ENCODE measurements around the gene C5AR2. TPM values are rescaled to one million over a fixed set of nuclear protein-coding genes. Genes with fewer than 3 reads are reported as not detected.

C5AR2 gene
- total RNA-seq, 1 donor from 2014 or later: not detected

DNA sequence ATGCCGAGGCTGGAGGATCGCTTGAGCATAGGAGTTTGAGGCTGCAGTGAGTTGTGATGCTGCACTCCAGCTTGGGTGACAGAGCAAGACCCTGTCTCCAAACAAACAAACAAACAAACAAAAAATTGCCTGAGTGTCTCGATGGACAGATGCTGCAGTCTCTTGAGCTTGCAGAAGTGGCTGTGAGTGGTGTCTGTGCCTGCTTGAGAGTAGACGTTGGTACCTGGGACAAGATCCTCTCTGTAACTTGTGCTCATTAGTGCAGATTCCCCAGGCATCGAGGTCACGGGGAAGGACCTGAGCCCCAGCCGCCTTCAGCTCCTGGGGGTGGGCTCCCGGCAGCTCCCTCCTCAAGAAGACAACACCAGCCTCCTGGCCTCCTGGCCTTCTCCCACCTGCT is 8.6 kb upstream of the C5AR2 start:
- no peaks in the 10 kb centered on the region for H3K4me1 ChIP-seq (ENCODE audit: insufficient read depth, low read length)
- no peaks in the 10 kb centered on the region for H3K79me2 ChIP-seq (ENCODE audit: insufficient read depth, low read length)
- TF ChIP-seq, protein P1, sequence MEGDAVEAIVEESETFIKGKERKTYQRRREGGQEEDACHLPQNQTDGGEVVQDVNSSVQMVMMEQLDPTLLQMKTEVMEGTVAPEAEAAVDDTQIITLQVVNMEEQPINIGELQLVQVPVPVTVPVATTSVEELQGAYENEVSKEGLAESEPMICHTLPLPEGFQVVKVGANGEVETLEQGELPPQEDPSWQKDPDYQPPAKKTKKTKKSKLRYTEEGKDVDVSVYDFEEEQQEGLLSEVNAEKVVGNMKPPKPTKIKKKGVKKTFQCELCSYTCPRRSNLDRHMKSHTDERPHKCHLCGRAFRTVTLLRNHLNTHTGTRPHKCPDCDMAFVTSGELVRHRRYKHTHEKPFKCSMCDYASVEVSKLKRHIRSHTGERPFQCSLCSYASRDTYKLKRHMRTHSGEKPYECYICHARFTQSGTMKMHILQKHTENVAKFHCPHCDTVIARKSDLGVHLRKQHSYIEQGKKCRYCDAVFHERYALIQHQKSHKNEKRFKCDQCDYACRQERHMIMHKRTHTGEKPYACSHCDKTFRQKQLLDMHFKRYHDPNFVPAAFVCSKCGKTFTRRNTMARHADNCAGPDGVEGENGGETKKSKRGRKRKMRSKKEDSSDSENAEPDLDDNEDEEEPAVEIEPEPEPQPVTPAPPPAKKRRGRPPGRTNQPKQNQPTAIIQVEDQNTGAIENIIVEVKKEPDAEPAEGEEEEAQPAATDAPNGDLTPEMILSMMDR (IDR thresholded peaks at IDR 0.05; ENCODE audit: insufficient read depth, low read depth, low read length): no peak
- no peak for TF ChIP-seq EZH2 (IDR thresholded peaks at IDR 0.05; ENCODE audit: insufficient read depth, low read length)
- H3K4me1 Mint-ChIP-seq (ENCODE audit: low read depth, unreplicated experiment): no peaks in the 10 kb centered on the region
- H3K27me3 ChIP-seq (ENCODE audit: insufficient read depth, low read length): peaks cover 3% of the 10 kb centered on the region
- no peak overlapping the region for H3K4me2 ChIP-seq (ENCODE audit: low read length)
- H3K4me3 Mint-ChIP-seq (ENCODE audit: unreplicated experiment): no peak overlapping the region
- peaks cover 12% of the 10 kb centered on the region for H3K27me3 Mint-ChIP-seq (ENCODE audit: low read depth, unreplicated experiment)
- no peak overlapping the region for H3K4me3 ChIP-seq (ENCODE audit: insufficient read depth, low read depth, low read length)
- H3K9ac ChIP-seq (ENCODE audit: low read length): no peak overlapping the region
- H3K9me3 ChIP-seq (ENCODE audit: insufficient read depth, low read depth, low read length): no peaks in the 10 kb centered on the region
- H2AFZ ChIP-seq (ENCODE audit: low read depth, low read length): no peak overlapping the region
- H3K36me3 ChIP-seq (ENCODE audit: insufficient read depth, low read length): no peaks in the 10 kb centered on the region
- no peak for DNase-seq (ENCODE audit: low read depth)
- FAIRE-seq: no peak
- peaks cover 10% of the 10 kb centered on the region for H3K9me3 Mint-ChIP-seq (ENCODE audit: unreplicated experiment)
- H3K36me3 Mint-ChIP-seq (ENCODE audit: low read depth, unreplicated experiment): peaks cover 8% of the 10 kb centered on the region
- H4K20me1 ChIP-seq (ENCODE audit: insufficient read depth, low read length): no peaks in the 10 kb centered on the region
- H3K27ac Mint-ChIP-seq (ENCODE audit: unreplicated experiment): no peak overlapping the region
- H3K27ac ChIP-seq (ENCODE audit: low read depth, low read length): no peak overlapping the region

DNA sequence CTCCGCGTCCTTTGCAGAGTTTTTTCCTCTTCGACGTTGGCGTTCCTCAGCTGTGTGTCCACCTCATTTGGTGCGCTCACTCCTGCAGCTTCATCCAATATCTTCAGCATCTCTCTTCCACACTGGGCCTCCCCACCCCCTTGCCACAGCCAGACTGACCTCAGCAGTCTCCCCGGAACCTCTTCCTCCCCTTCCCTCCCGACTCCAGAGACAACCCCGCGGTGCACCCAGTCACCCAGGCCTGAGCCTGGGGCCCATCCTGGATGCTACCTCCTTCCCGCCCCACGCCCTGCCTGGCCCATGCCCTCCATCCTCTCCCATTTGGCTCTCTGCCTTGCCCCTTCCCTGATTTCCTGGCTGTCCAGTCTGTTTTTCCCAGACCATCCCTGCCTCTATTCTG is 8.1 kb upstream of the C5AR2 start:
- H3K36me3 ChIP-seq (ENCODE audit: insufficient read depth, low read length): no peaks in the 10 kb centered on the region
- no peak for FAIRE-seq
- Mint-ChIP-seq H3K4me1 (ENCODE audit: low read depth, unreplicated experiment) (no peaks in the 10 kb centered on the region), H3K36me3 (ENCODE audit: low read depth, unreplicated experiment) (peaks cover 8% of the 10 kb centered on the region), H3K9me3 (ENCODE audit: unreplicated experiment) (peaks cover 10% of the 10 kb centered on the region), H3K27me3 (ENCODE audit: low read depth, unreplicated experiment) (peaks cover 10% of the 10 kb centered on the region), H3K27ac (ENCODE audit: unreplicated experiment) (no peak overlapping the region), H3K4me3 (ENCODE audit: unreplicated experiment) (no peak overlapping the region)
- DNase-seq (ENCODE audit: low read depth): no peak
- H2AFZ ChIP-seq (ENCODE audit: low read depth, low read length): no peak overlapping the region
- no peaks in the 10 kb centered on the region for H3K79me2 ChIP-seq (ENCODE audit: insufficient read depth, low read length)
- no peaks in the 10 kb centered on the region for H3K9me3 ChIP-seq (ENCODE audit: insufficient read depth, low read depth, low read length)
- TF ChIP-seq, protein P1 (IDR thresholded peaks at IDR 0.05; ENCODE audit: insufficient read depth, low read depth, low read length): no peak
- TF ChIP-seq EZH2 (IDR thresholded peaks at IDR 0.05; ENCODE audit: insufficient read depth, low read length): no peak
- H3K4me3 ChIP-seq (ENCODE audit: insufficient read depth, low read depth, low read length): no peak overlapping the region
- H3K27ac ChIP-seq (ENCODE audit: low read depth, low read length): no peak overlapping the region
- no peak overlapping the region for H3K4me2 ChIP-seq (ENCODE audit: low read length)
- H3K27me3 ChIP-seq (ENCODE audit: insufficient read depth, low read length): peaks cover 3% of the 10 kb centered on the region
- H3K4me1 ChIP-seq (ENCODE audit: insufficient read depth, low read length): no peaks in the 10 kb centered on the region
- no peaks in the 10 kb centered on the region for H4K20me1 ChIP-seq (ENCODE audit: insufficient read depth, low read length)
- H3K9ac ChIP-seq (ENCODE audit: low read length): no peak overlapping the region

DNA sequence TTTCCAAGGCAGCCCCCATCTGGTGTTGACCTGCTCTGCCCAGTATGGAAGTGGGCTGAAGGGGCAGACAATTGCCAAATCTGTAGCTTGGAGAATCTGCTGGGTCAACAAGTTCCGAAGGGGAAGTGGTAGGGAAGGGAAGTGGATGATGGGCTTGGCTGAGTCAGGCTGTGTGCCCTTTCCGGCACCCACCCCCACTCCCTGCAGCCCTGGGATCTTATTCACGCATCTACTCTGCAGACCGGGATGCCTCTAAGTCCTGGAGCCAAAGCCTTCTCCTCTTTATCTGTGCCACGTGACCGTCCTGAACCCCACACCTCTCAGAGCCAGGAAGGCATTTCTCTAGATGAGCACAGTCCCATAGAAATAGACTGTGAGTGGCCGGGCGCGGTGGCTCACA is 7.5 kb upstream of the C5AR2 start:
- no peak overlapping the region for H3K27ac ChIP-seq (ENCODE audit: low read depth, low read length)
- H3K4me1 Mint-ChIP-seq (ENCODE audit: low read depth, unreplicated experiment): no peaks in the 10 kb centered on the region
- FAIRE-seq (no peak), DNase-seq (ENCODE audit: low read depth) (no peak)
- H3K27ac Mint-ChIP-seq (ENCODE audit: unreplicated experiment): no peak overlapping the region
- H3K4me2 ChIP-seq (ENCODE audit: low read length): no peak overlapping the region
- H3K36me3 Mint-ChIP-seq (ENCODE audit: low read depth, unreplicated experiment): peaks cover 8% of the 10 kb centered on the region
- TF ChIP-seq EZH2 (IDR thresholded peaks at IDR 0.05; ENCODE audit: insufficient read depth, low read length): no peak
- TF ChIP-seq, protein P1 (IDR thresholded peaks at IDR 0.05; ENCODE audit: insufficient read depth, low read depth, low read length): no peak
- H4K20me1 ChIP-seq (ENCODE audit: insufficient read depth, low read length): no peaks in the 10 kb centered on the region
- H2AFZ ChIP-seq (ENCODE audit: low read depth, low read length): no peak overlapping the region
- H3K27me3 ChIP-seq (ENCODE audit: insufficient read depth, low read length): peaks cover 3% of the 10 kb centered on the region
- H3K9me3 Mint-ChIP-seq (ENCODE audit: unreplicated experiment): peaks cover 10% of the 10 kb centered on the region
- H3K36me3 ChIP-seq (ENCODE audit: insufficient read depth, low read length): no peaks in the 10 kb centered on the region
- no peaks in the 10 kb centered on the region for H3K9me3 ChIP-seq (ENCODE audit: insufficient read depth, low read depth, low read length)
- no peak overlapping the region for H3K4me3 ChIP-seq (ENCODE audit: insufficient read depth, low read depth, low read length)
- no peak overlapping the region for H3K9ac ChIP-seq (ENCODE audit: low read length)
- no peak overlapping the region for H3K4me3 Mint-ChIP-seq (ENCODE audit: unreplicated experiment)
- no peaks in the 10 kb centered on the region for H3K4me1 ChIP-seq (ENCODE audit: insufficient read depth, low read length)
- no peaks in the 10 kb centered on the region for H3K79me2 ChIP-seq (ENCODE audit: insufficient read depth, low read length)
- H3K27me3 Mint-ChIP-seq (ENCODE audit: low read depth, unreplicated experiment): peaks cover 10% of the 10 kb centered on the region

Data from astrocyte (in vitro differentiated cells and primary cell).